Measurements from ENCODE around the gene CD38. TPM values are rescaled to one million over a fixed set of nuclear protein-coding genes. Genes with fewer than 3 reads are reported as not detected.

CD38 gene
- total RNA-seq, 1 donor from 2014 or later = 0.08 TPM

DNA sequence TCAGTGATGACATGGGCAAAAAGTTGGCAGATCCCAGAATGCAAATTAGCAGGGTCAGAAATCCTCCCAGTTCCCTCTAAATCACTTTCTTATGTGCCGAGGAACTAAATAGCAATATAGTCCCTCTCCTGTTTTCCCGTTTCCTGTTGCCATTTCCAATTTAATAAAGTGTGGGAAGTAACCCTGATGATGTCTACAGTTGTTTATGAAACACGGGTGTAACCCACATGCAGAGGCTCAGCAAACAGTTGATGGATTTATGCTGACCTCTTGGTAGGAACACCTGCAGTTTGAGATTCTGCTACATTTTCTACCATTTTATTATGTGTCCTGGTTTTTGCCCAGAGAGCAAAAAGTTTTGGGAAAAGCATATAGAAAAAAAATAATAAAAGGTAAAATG, 103.7 kb downstream of the CD38 start:
- peaks cover 13% of the 10 kb centered on the region for H3K4me1 Mint-ChIP-seq (ENCODE audit: unreplicated experiment)
- DNase-seq (ENCODE audit: extremely low spot score, unreplicated experiment) = no peak
- H3K9me3 Mint-ChIP-seq (ENCODE audit: unreplicated experiment) = peaks cover 5% of the 10 kb centered on the region
- no peak overlapping the region for H3K4me3 Mint-ChIP-seq (ENCODE audit: unreplicated experiment)
- no peaks in the 10 kb centered on the region for H3K36me3 Mint-ChIP-seq (ENCODE audit: unreplicated experiment)
- TF ChIP-seq, protein P1, sequence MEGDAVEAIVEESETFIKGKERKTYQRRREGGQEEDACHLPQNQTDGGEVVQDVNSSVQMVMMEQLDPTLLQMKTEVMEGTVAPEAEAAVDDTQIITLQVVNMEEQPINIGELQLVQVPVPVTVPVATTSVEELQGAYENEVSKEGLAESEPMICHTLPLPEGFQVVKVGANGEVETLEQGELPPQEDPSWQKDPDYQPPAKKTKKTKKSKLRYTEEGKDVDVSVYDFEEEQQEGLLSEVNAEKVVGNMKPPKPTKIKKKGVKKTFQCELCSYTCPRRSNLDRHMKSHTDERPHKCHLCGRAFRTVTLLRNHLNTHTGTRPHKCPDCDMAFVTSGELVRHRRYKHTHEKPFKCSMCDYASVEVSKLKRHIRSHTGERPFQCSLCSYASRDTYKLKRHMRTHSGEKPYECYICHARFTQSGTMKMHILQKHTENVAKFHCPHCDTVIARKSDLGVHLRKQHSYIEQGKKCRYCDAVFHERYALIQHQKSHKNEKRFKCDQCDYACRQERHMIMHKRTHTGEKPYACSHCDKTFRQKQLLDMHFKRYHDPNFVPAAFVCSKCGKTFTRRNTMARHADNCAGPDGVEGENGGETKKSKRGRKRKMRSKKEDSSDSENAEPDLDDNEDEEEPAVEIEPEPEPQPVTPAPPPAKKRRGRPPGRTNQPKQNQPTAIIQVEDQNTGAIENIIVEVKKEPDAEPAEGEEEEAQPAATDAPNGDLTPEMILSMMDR (IDR thresholded peaks at IDR 0.05) = no peak
- H3K27me3 Mint-ChIP-seq (ENCODE audit: unreplicated experiment) = peaks cover 6% of the 10 kb centered on the region
- H3K27ac Mint-ChIP-seq (ENCODE audit: unreplicated experiment) = no peak overlapping the region

- Mint-ChIP-seq H3K4me1 (ENCODE audit: unreplicated experiment) (peaks cover 13% of the 10 kb centered on the region), H3K27me3 (ENCODE audit: unreplicated experiment) (peaks cover 6% of the 10 kb centered on the region), H3K36me3 (ENCODE audit: unreplicated experiment) (no peaks in the 10 kb centered on the region), H3K27ac (ENCODE audit: unreplicated experiment) (no peak overlapping the region), H3K9me3 (ENCODE audit: unreplicated experiment) (peaks cover 5% of the 10 kb centered on the region), H3K4me3 (ENCODE audit: unreplicated experiment) (no peak overlapping the region)
- TF ChIP-seq, protein P1 (IDR thresholded peaks at IDR 0.05) = peak; percentile 95
- no peak for DNase-seq (ENCODE audit: extremely low spot score, unreplicated experiment)
These were observed 104.6 kb downstream of the CD38 start for GRCh38 chr4:15882675-15883086.

GRCh38 chr4:15883610-15884243, 105.6 kb downstream of the CD38 start:
- TF ChIP-seq, protein P1 (IDR thresholded peaks at IDR 0.05) = no peak
- DNase-seq (ENCODE audit: extremely low spot score, unreplicated experiment) = no peak

DNA sequence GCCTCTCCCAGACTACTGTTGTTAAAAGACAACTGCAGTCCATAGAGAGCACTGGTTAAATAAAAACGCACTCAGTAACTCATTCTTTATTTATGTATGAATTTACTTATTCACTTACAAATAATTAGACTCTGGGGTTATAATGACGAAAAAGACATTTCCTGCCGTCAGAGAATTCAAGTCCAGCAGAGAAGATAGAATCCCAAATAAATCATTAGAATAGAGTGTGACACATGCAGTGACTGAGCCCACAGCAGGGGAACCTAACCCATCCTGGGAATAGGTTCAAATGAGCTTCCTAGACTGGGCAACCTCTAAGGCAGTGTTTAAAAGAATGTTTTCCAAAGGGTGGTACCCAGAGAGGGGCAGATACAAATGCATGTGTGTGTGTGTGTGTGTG, 106.5 kb downstream of the CD38 start:
- no peaks in the 10 kb centered on the region for H3K36me3 Mint-ChIP-seq (ENCODE audit: unreplicated experiment)
- TF ChIP-seq, protein P1 (IDR thresholded peaks at IDR 0.05) = no peak
- H3K9me3 Mint-ChIP-seq (ENCODE audit: unreplicated experiment) = no peaks in the 10 kb centered on the region
- no peak overlapping the region for H3K4me3 Mint-ChIP-seq (ENCODE audit: unreplicated experiment)
- no peak for DNase-seq (ENCODE audit: extremely low spot score, unreplicated experiment)
- peaks cover 13% of the 10 kb centered on the region for H3K4me1 Mint-ChIP-seq (ENCODE audit: unreplicated experiment)
- no peak overlapping the region for H3K27ac Mint-ChIP-seq (ENCODE audit: unreplicated experiment)
- H3K27me3 Mint-ChIP-seq (ENCODE audit: unreplicated experiment) = peaks cover 4% of the 10 kb centered on the region

More at GRCh38 chr4:15883610-15884243, 105.6 kb downstream of the CD38 start:
- Mint-ChIP-seq H3K4me3 (ENCODE audit: unreplicated experiment) (no peak overlapping the region), H3K36me3 (ENCODE audit: unreplicated experiment) (no peaks in the 10 kb centered on the region), H3K4me1 (ENCODE audit: unreplicated experiment) (peaks cover 13% of the 10 kb centered on the region), H3K27me3 (ENCODE audit: unreplicated experiment) (peaks cover 4% of the 10 kb centered on the region), H3K27ac (ENCODE audit: unreplicated experiment) (no peak overlapping the region), H3K9me3 (ENCODE audit: unreplicated experiment) (no peaks in the 10 kb centered on the region)

- Mint-ChIP-seq H3K27me3 (ENCODE audit: unreplicated experiment) (peaks cover 3% of the 10 kb centered on the region), H3K9me3 (ENCODE audit: unreplicated experiment) (no peaks in the 10 kb centered on the region), H3K4me1 (ENCODE audit: unreplicated experiment) (peaks cover 13% of the 10 kb centered on the region), H3K27ac (ENCODE audit: unreplicated experiment) (no peak overlapping the region), H3K4me3 (ENCODE audit: unreplicated experiment) (no peak overlapping the region), H3K36me3 (ENCODE audit: unreplicated experiment) (no peaks in the 10 kb centered on the region)
- TF ChIP-seq, protein P1 (IDR thresholded peaks at IDR 0.05) = no peak
- no peak for DNase-seq (ENCODE audit: extremely low spot score, unreplicated experiment)
These were observed 107.3 kb downstream of the CD38 start for GRCh38 chr4:15885422-15885821.
